Measurements from ENCODE around the gene AFF2. TPM values are rescaled to one million over a fixed set of nuclear protein-coding genes. Genes with fewer than 3 reads are reported as not detected.
A peak's percentile ranks its signal among the peaks of the same experiment; 100 is the strongest.

The AFF2 gene
- total RNA-seq, 1 experiment from 2014 or later = 231 TPM

DNA sequence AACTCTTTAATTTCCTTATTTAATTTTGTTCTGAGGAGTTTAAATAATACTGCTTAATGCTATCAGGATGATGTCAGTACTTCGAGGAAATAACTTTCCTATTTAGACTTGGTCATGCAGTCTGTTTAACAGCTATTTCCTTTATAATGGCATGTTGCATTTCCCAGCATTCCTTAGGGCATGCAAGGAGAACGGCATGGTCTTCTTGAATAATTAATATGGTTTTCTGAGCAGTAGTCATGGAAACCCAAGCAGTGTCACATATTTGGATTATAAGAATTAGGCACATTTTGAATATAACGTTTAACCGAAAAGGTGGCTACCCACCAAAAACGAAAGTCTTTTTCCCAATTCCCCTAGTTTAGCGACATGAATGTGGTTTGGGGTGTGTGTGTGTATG is 76.0 kb downstream of the AFF2 start:
- H3K79me2 ChIP-seq (ENCODE audit: low read length) = peaks cover 85% of the 10 kb centered on the region
- peak overlapping the region; percentile 70 for H3K27ac ChIP-seq (ENCODE audit: low read length)
- no peaks in the 10 kb centered on the region for H4K20me1 ChIP-seq (ENCODE audit: insufficient read depth, low read depth, low read length)
- H3K4me1 ChIP-seq (ENCODE audit: low read length) = peaks cover 86% of the 10 kb centered on the region
- H3K9me3 ChIP-seq (ENCODE audit: low read length) = no peaks in the 10 kb centered on the region
- no peak overlapping the region for H3K9ac ChIP-seq (ENCODE audit: low read length)
- no peak overlapping the region for H2AFZ ChIP-seq (ENCODE audit: low read length)
- no peaks in the 10 kb centered on the region for H3K27me3 ChIP-seq (ENCODE audit: low read length)
- no peak overlapping the region for H3K4me2 ChIP-seq (ENCODE audit: low read depth, low read length, poor library complexity, severe bottlenecking)
- no peak overlapping the region for H3K4me3 ChIP-seq (ENCODE audit: low read length)
- DNase-seq = no peak
- no peaks in the 10 kb centered on the region for H3K36me3 ChIP-seq (ENCODE audit: insufficient read depth, low read length)
- no peaks in the 10 kb centered on the region for H3K9me2 ChIP-seq (replicated peaks; ENCODE audit: insufficient read depth, low read length)

DNA sequence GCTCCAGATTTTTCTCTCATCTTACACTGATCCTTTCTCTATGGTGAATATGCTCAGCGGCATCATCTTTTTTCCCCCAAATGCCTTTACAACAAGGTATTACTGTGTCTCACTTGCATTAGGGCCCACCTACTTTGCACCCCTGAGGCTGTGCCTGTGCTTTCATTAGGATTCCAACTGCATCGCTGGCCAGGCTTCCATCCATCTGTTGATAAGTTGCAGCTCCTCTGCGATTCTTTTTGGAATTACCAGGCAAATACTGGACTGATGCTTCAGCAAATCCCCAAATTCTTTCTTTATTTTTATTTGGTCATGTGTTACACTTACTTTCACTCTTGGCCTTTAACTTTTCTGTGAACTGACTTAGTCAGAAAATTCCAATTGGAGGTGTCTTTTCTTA is 77.3 kb downstream of the AFF2 start:
- H3K27ac ChIP-seq (ENCODE audit: low read length) = peak overlapping the region; percentile 70
- peaks cover 81% of the 10 kb centered on the region for H3K4me1 ChIP-seq (ENCODE audit: low read length)
- H3K27me3 ChIP-seq (ENCODE audit: low read length) = no peaks in the 10 kb centered on the region
- H3K36me3 ChIP-seq (ENCODE audit: insufficient read depth, low read length) = no peaks in the 10 kb centered on the region
- H3K79me2 ChIP-seq (ENCODE audit: low read length) = peaks cover 85% of the 10 kb centered on the region
- H3K9ac ChIP-seq (ENCODE audit: low read length) = no peak overlapping the region
- H2AFZ ChIP-seq (ENCODE audit: low read length) = 0 out of 2 replicates have a peak overlapping the region, but pooled peaks have one; percentile 10
- no peaks in the 10 kb centered on the region for H3K9me2 ChIP-seq (replicated peaks; ENCODE audit: insufficient read depth, low read length)
- no peaks in the 10 kb centered on the region for H3K9me3 ChIP-seq (ENCODE audit: low read length)
- H4K20me1 ChIP-seq (ENCODE audit: insufficient read depth, low read depth, low read length) = no peaks in the 10 kb centered on the region
- peak overlapping the region; percentile 1 for H3K4me2 ChIP-seq (ENCODE audit: low read depth, low read length, poor library complexity, severe bottlenecking)
- DNase-seq = no peak
- H3K4me3 ChIP-seq (ENCODE audit: low read length) = no peak overlapping the region

DNA sequence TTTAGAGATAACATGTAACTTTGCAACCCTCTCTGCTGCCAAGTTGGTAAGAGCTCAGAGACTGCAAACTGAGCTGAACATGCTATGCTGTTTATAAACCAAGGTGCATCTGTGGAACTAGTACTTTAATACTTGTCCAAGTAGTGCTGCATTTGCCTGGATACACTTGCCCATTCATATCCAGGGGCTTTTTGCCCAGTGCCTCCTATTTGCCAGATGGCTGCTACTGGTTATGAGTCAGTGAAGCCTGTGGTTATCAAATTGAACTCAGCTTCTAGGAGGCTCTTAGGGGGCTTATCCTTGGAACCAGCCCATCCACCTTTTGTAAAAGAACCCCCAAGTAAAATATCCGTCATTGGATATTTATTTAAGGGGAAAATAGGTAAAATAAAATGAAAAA is 79.6 kb downstream of the AFF2 start:
- Histone ChIP-seq H3K27ac (ENCODE audit: low read length) (peak overlapping the region; percentile 70), H3K9me2 (replicated peaks; ENCODE audit: insufficient read depth, low read length) (no peaks in the 10 kb centered on the region), H2AFZ (ENCODE audit: low read length) (0 out of 2 replicates have a peak overlapping the region, but pooled peaks have one; percentile 14), H3K4me1 (ENCODE audit: low read length) (peaks cover 81% of the 10 kb centered on the region), H3K9me3 (ENCODE audit: low read length) (no peaks in the 10 kb centered on the region), H3K79me2 (ENCODE audit: low read length) (peaks cover 85% of the 10 kb centered on the region), H3K36me3 (ENCODE audit: insufficient read depth, low read length) (no peaks in the 10 kb centered on the region), H3K4me3 (ENCODE audit: low read length) (no peak overlapping the region), H3K27me3 (ENCODE audit: low read length) (no peaks in the 10 kb centered on the region), H3K4me2 (ENCODE audit: low read depth, low read length, poor library complexity, severe bottlenecking) (no peak overlapping the region), H3K9ac (ENCODE audit: low read length) (no peak overlapping the region), H4K20me1 (ENCODE audit: insufficient read depth, low read depth, low read length) (no peaks in the 10 kb centered on the region)
- DNase-seq = no peak

DNA sequence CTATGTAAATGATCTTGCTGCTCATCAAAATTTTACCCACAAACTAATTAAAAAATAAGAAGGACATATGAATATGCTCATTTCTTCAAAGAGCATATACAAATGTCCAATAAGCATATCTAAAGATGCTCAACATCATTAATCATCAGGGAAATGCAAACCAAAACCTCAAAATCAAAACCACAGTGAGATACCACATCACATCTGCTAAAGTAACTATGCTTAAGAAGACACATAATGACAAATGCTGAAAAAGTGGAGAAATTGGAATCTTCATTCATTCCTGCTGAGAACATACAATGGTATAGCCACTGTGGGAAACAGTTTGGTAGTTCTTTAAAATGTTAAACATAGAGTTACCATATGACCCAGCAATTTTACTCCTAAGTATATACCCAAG is 81.9 kb downstream of the AFF2 start:
- Histone ChIP-seq H3K4me2 (ENCODE audit: low read depth, low read length, poor library complexity, severe bottlenecking) (no peak overlapping the region), H3K36me3 (ENCODE audit: insufficient read depth, low read length) (no peaks in the 10 kb centered on the region), H3K27ac (ENCODE audit: low read length) (peak overlapping the region; percentile 22; the same call in 1 of the 2 replicates), H3K9me2 (replicated peaks; ENCODE audit: insufficient read depth, low read length) (no peaks in the 10 kb centered on the region), H4K20me1 (ENCODE audit: insufficient read depth, low read depth, low read length) (no peaks in the 10 kb centered on the region), H3K27me3 (ENCODE audit: low read length) (no peaks in the 10 kb centered on the region), H3K4me3 (ENCODE audit: low read length) (peak overlapping the region; percentile 4; the same call in 1 of the 2 replicates), H3K9ac (ENCODE audit: low read length) (no peak overlapping the region), H3K9me3 (ENCODE audit: low read length) (no peaks in the 10 kb centered on the region), H3K4me1 (ENCODE audit: low read length) (peaks cover 77% of the 10 kb centered on the region), H2AFZ (ENCODE audit: low read length) (no peak overlapping the region), H3K79me2 (ENCODE audit: low read length) (peaks cover 84% of the 10 kb centered on the region)
- no peak for DNase-seq

DNA sequence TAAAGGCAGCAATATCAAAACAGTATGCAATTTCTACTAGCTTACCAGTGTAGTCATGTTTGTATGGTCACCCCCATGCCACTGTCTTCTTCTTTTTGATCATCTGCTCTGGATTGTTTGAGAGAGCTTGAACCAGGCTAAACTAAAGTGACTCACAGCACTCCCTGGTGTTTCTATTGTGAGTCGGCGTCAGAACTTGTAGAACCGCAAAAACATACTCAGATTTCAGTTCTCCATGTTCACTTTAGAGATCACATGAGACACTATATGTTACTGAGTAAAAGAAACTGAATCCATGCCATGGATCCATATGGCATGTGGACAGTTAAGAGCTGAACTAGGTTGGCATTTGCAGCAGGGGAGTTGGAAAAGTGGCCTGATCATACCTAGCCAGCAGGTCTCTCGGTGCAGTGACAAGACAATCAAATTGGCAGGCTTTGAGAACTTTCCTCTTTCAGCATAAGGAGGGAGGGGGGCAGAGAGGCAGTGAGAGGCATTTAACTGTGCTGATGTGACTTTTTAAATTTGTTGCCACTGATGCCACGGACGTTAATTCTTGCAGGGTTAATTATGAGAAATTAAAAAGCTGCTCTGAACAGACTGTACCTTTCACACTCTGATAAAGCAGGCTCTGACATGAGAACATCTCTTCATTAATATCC is 88.4 kb downstream of the AFF2 start:
- Histone ChIP-seq H3K9me3 (ENCODE audit: low read length) (no peaks in the 10 kb centered on the region), H3K27me3 (ENCODE audit: low read length) (no peaks in the 10 kb centered on the region), H3K9ac (ENCODE audit: low read length) (peak overlapping the region; percentile 34), H3K4me2 (ENCODE audit: low read depth, low read length, poor library complexity, severe bottlenecking) (peak overlapping the region; percentile 47), H3K4me3 (ENCODE audit: low read length) (0 out of 2 replicates have a peak overlapping the region, but pooled peaks have one; percentile 2), H3K27ac (ENCODE audit: low read length) (peak overlapping the region; percentile 68), H3K9me2 (replicated peaks; ENCODE audit: insufficient read depth, low read length) (no peaks in the 10 kb centered on the region), H3K4me1 (ENCODE audit: low read length) (peaks cover 95% of the 10 kb centered on the region), H3K79me2 (ENCODE audit: low read length) (peaks cover 95% of the 10 kb centered on the region), H4K20me1 (ENCODE audit: insufficient read depth, low read depth, low read length) (no peaks in the 10 kb centered on the region), H2AFZ (ENCODE audit: low read length) (no peak overlapping the region), H3K36me3 (ENCODE audit: insufficient read depth, low read length) (no peaks in the 10 kb centered on the region; the same call in 1 of the 2 replicates)
- peak; percentile 62 for DNase-seq

DNA sequence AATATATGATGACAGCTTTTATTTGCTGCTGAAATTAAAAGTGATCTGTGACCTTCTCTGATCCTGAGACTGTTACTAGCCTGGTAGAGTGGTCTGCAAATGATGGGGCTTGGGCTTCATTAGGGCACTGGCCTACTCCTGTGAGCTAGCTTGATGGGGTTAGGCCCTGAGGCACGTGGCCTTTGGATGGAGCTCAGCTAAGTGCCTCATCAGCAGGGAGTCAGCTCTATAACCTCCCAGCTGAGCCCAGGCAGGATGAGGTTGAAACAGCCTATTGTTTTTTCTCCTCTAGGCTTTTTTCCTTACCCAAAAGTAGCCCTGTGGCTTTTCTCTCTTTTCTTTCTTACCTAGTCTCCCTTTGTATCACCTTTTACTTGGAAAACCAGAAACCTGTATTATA is 92.2 kb downstream of the AFF2 start:
- no peak overlapping the region for H3K4me3 ChIP-seq (ENCODE audit: low read length)
- H2AFZ ChIP-seq (ENCODE audit: low read length) = no peak overlapping the region
- H3K27me3 ChIP-seq (ENCODE audit: low read length) = no peaks in the 10 kb centered on the region
- H3K9me2 ChIP-seq (replicated peaks; ENCODE audit: insufficient read depth, low read length) = no peaks in the 10 kb centered on the region
- no peak for DNase-seq
- H3K9me3 ChIP-seq (ENCODE audit: low read length) = no peaks in the 10 kb centered on the region
- H3K9ac ChIP-seq (ENCODE audit: low read length) = no peak overlapping the region
- H4K20me1 ChIP-seq (ENCODE audit: insufficient read depth, low read depth, low read length) = no peaks in the 10 kb centered on the region
- peaks cover 94% of the 10 kb centered on the region for H3K4me1 ChIP-seq (ENCODE audit: low read length)
- no peak overlapping the region for H3K4me2 ChIP-seq (ENCODE audit: low read depth, low read length, poor library complexity, severe bottlenecking)
- H3K27ac ChIP-seq (ENCODE audit: low read length) = peak overlapping the region; percentile 68
- peaks cover 98% of the 10 kb centered on the region for H3K79me2 ChIP-seq (ENCODE audit: low read length)
- no peaks in the 10 kb centered on the region; the same call in 1 of the 2 replicates for H3K36me3 ChIP-seq (ENCODE audit: insufficient read depth, low read length)

DNA sequence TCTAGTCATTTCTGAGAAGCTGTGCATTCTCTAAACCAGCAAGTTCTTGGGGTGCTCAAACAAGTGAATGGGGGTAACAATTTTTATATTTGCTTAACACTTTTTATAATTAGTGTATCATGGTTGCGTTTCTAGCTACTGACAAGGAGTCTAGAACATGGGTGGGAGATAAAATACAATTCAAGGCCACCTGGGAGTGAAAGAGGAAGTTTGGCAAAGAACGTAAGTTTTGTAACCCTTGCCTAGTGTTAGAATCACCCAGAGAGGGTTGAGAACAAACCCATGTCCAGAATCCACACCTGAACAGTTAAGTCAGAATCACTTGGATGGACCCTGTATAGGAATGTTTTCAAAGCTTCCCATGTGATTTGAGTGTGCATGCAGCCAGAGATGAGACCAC is 92.7 kb downstream of the AFF2 start:
- peaks cover 98% of the 10 kb centered on the region for H3K79me2 ChIP-seq (ENCODE audit: low read length)
- H4K20me1 ChIP-seq (ENCODE audit: insufficient read depth, low read depth, low read length) = no peaks in the 10 kb centered on the region
- H3K27me3 ChIP-seq (ENCODE audit: low read length) = no peaks in the 10 kb centered on the region
- no peaks in the 10 kb centered on the region; the same call in 1 of the 2 replicates for H3K36me3 ChIP-seq (ENCODE audit: insufficient read depth, low read length)
- H3K9me2 ChIP-seq (replicated peaks; ENCODE audit: insufficient read depth, low read length) = no peaks in the 10 kb centered on the region
- peaks cover 93% of the 10 kb centered on the region for H3K4me1 ChIP-seq (ENCODE audit: low read length)
- H3K4me2 ChIP-seq (ENCODE audit: low read depth, low read length, poor library complexity, severe bottlenecking) = no peak overlapping the region
- H3K9me3 ChIP-seq (ENCODE audit: low read length) = no peaks in the 10 kb centered on the region
- DNase-seq = peak; percentile 71
- peak overlapping the region; percentile 68 for H3K27ac ChIP-seq (ENCODE audit: low read length)
- no peak overlapping the region for H2AFZ ChIP-seq (ENCODE audit: low read length)
- no peak overlapping the region for H3K4me3 ChIP-seq (ENCODE audit: low read length)
- no peak overlapping the region for H3K9ac ChIP-seq (ENCODE audit: low read length)

DNA sequence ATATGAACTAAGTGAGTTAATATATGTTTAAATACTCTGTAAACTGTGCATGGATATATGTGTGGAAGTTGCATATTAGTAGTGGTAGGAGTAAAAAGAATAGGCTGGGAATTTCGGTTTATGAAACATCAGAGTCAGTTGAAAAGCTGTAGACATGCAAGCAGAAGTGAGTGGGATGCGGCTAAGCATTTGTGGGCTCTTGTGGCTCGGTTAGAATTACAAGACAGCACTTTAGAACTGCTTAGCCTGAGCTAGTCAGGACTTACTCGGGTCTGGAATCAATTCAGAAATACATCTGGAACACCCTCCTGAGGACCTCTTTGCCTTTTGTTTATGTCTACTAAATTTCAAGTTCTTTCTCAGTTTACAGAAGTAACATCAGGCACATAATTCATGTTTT is 93.6 kb downstream of the AFF2 start:
- Histone ChIP-seq H2AFZ (ENCODE audit: low read length) (no peak overlapping the region), H3K4me2 (ENCODE audit: low read depth, low read length, poor library complexity, severe bottlenecking) (no peak overlapping the region), H3K27me3 (ENCODE audit: low read length) (no peaks in the 10 kb centered on the region), H3K27ac (ENCODE audit: low read length) (peak overlapping the region; percentile 68), H3K9me3 (ENCODE audit: low read length) (no peaks in the 10 kb centered on the region), H3K79me2 (ENCODE audit: low read length) (peaks cover 98% of the 10 kb centered on the region), H3K9ac (ENCODE audit: low read length) (peak overlapping the region; percentile 25; the same call in 1 of the 2 replicates), H3K4me3 (ENCODE audit: low read length) (no peak overlapping the region), H3K9me2 (replicated peaks; ENCODE audit: insufficient read depth, low read length) (no peaks in the 10 kb centered on the region), H3K4me1 (ENCODE audit: low read length) (peaks cover 93% of the 10 kb centered on the region), H3K36me3 (ENCODE audit: insufficient read depth, low read length) (no peaks in the 10 kb centered on the region; the same call in 1 of the 2 replicates), H4K20me1 (ENCODE audit: insufficient read depth, low read depth, low read length) (no peaks in the 10 kb centered on the region)
- DNase-seq = no peak
